Measurements from ENCODE around the gene SLC45A3.
A peak's percentile ranks its signal among the peaks of the same experiment; 100 is the strongest.

SLC45A3 gene

GRCh38 chr1:205631768-205632668 is 48.3 kb downstream of the SLC45A3 start, which contains the start of gene ELK4:
Gene ELK4, minus strand, starts transcription at chr1:205632011. Its CDS starts 8,129 bp downstream, at chr1:205623882.
- DNase-seq = peak; percentile 78

- DNase-seq = peak; percentile 68
These were observed 49.1 kb downstream of the SLC45A3 start for GRCh38 chr1:205631010-205631767.

GRCh38 chr1:205630651-205631009 is 49.7 kb downstream of the SLC45A3 start:
- no peak for DNase-seq

GRCh38 chr1:205630241-205630640 is 50.1 kb downstream of the SLC45A3 start:
- DNase-seq = no peak

GRCh38 chr1:205629751-205630150 is 50.6 kb downstream of the SLC45A3 start:
- no peak for DNase-seq

GRCh38 chr1:205627956-205628355 is 52.4 kb downstream of the SLC45A3 start:
- DNase-seq = no peak

- no peak for DNase-seq
These were observed 54.1 kb downstream of the SLC45A3 start for GRCh38 chr1:205626216-205626615.

- DNase-seq = no peak
These were observed 56.7 kb downstream of the SLC45A3 start for GRCh38 chr1:205623646-205624045.

GRCh38 chr1:205620269-205620668 is 60.0 kb downstream of the SLC45A3 start:
- DNase-seq = no peak

GRCh38 chr1:205619376-205619775 is 60.9 kb downstream of the SLC45A3 start:
- DNase-seq = no peak

- no peak for DNase-seq
These were observed 63.6 kb downstream of the SLC45A3 start for GRCh38 chr1:205616563-205617293.

GRCh38 chr1:205615789-205616188 is 64.5 kb downstream of the SLC45A3 start:
- no peak for DNase-seq

- DNase-seq = no peak
These were observed 66.4 kb downstream of the SLC45A3 start for GRCh38 chr1:205613854-205614412.

GRCh38 chr1:205612556-205612955 is 67.8 kb downstream of the SLC45A3 start:
- no peak for DNase-seq

GRCh38 chr1:205612104-205612503 is 68.2 kb downstream of the SLC45A3 start:
- DNase-seq = no peak

- DNase-seq = no peak
These were observed 69.3 kb downstream of the SLC45A3 start for GRCh38 chr1:205610901-205611466.

GRCh38 chr1:205610036-205610435 is 70.3 kb downstream of the SLC45A3 start:
- no peak for DNase-seq
